GM13976 (cell line): ENCODE measurements around the gene RHBDL1.

Experiments
- DNase-seq: peaks from one replicate; pipeline ENCODE4 v3.0.0; 2012; ENCODE audit warnings: low spot score
- CTCF ChIP-seq: IDR thresholded peaks from 2 replicates; pipeline ENCODE4 v1.5.1; 2012; ENCODE audit warnings: borderline replicate concordance, mild to moderate bottlenecking; ENCODE audit not compliant: insufficient read depth; ENCODE audit errors: extremely low read depth, missing control alignments, control extremely low read depth
- in situ Hi-C: fragments of 300-500 bp; cut with MboI; formaldehyde crosslinking; loops from one replicate; pipeline ENCODE4 v1.12.0; 2022; ENCODE audit warnings: low sequenced_read_pairs, mixed read lengths, inconsistent platforms; ENCODE audit not compliant: unreplicated experiment

Gene RHBDL1

GRCh38 chr16:720990-721764 lies 45.7 kb downstream of the RHBDL1 start, which contains the start of gene ANTKMT:
TSS of gene ANTKMT (plus strand) at chr16:721146. CDS start at chr16:721275, 129 bp downstream.
- DNase-seq, result peak; percentile 93
- in situ Hi-C loops, result no loop called here
- no peak for TF ChIP-seq CTCF

GRCh38 chr16:721765-722540 lies 46.5 kb downstream of the RHBDL1 start:
- DNase-seq, result no peak
- no peak for TF ChIP-seq CTCF
- in situ Hi-C loops, result no loop called here

- in situ Hi-C loops, result no loop called here
- TF ChIP-seq CTCF, result no peak
- DNase-seq, result no peak
These were observed 47.6 kb downstream of the RHBDL1 start for GRCh38 chr16:722835-723633.

- in situ Hi-C loops, result no loop called here
- no peak for DNase-seq
- no peak for TF ChIP-seq CTCF
These were observed 48.2 kb downstream of the RHBDL1 start for GRCh38 chr16:723695-724094.

GRCh38 chr16:724188-725040 lies 48.9 kb downstream of the RHBDL1 start:
- in situ Hi-C loops, result no loop called here
- no peak for DNase-seq
- TF ChIP-seq CTCF, result no peak
